H1 (cell line): ENCODE results near the gene WIPF1. TPM values are rescaled to one million over a fixed set of nuclear protein-coding genes. Genes with fewer than 3 reads are reported as not detected.

Experiments
- CTCF ChIA-PET: fragments of 300-600 bp; sonication (Branson Sonifier 250); formaldehyde crosslinking; loops from one replicate; lab custom pipeline; 2021; ENCODE audit not compliant: partially characterized antibody; lab: Charles Lee
- POLR2A ChIA-PET: fragments of 300-600 bp; sonication (Branson Sonifier 250); formaldehyde crosslinking; loops from one replicate; lab custom pipeline; 2021; ENCODE audit warnings: inconsistent platforms; ENCODE audit not compliant: partially characterized antibody; lab: Charles Lee
- DNase-seq, 2 experiments: peaks; one replicate each; pipeline versions ENCODE4 v3.0.0 to v3.0.0-alpha.2; 2010 to 2022; ENCODE audit warnings: low spot score in 2 of 2, low read depth in 1 of 2, mixed read lengths in 1 of 2
- FAIRE-seq: peaks from 2 replicates; lab custom pipeline; 2011; peaks lifted over from hg19 to GRCh38; lab: Jason Lieb, UNC
- H2AFZ ChIP-seq: 2 replicates; pipeline ENCODE4 v1.8.1; 2012; ENCODE audit warnings: low read length, inconsistent platforms
- H2AK5ac ChIP-seq: 2 replicates; pipeline ENCODE4 v1.6.1; 2013; ENCODE audit warnings: low read depth, low read length
- H2BK120ac ChIP-seq: replicated peaks from 2 replicates; pipeline ENCODE3; 2013; ENCODE audit warnings: low read depth, low read length, inconsistent platforms
- H2BK12ac ChIP-seq: 2 replicates; pipeline ENCODE4 v1.6.1; 2013; ENCODE audit warnings: low read depth, low read length
- H2BK15ac ChIP-seq: 2 replicates; pipeline ENCODE4 v1.6.1; 2013; ENCODE audit warnings: low read length
- H2BK20ac ChIP-seq: 2 replicates; pipeline ENCODE4 v1.6.1; 2013; ENCODE audit warnings: low read length
- H2BK5ac ChIP-seq: 2 replicates; pipeline ENCODE4 v1.6.1; 2013; ENCODE audit warnings: low read depth, low read length
- H3K14ac ChIP-seq: 2 replicates; pipeline ENCODE4 v1.6.1; 2013; ENCODE audit warnings: inconsistent platforms; ENCODE audit not compliant: insufficient read length
- H3K18ac ChIP-seq: 2 replicates; pipeline ENCODE4 v1.6.1; 2013; ENCODE audit warnings: low read length; ENCODE audit errors: extremely low read depth
- H3K23ac ChIP-seq: 2 replicates; pipeline ENCODE4 v1.6.1; 2013; ENCODE audit warnings: inconsistent platforms; ENCODE audit not compliant: insufficient read length
- H3K23me2 ChIP-seq: 2 replicates; pipeline ENCODE4 v1.6.1; 2013; ENCODE audit warnings: low read depth, low read length
- H3K27ac ChIP-seq: 2 replicates; pipeline ENCODE4 v1.6.1; 2011; ENCODE audit warnings: low read depth, low read length, inconsistent platforms
- H3K27me3 ChIP-seq, 4 experiments: replicated peaks in 1 of 4; 1 replicate in 1 of 4; 2 replicates in 3 of 4; pipeline versions ENCODE4 v1.6.1 to v1.8.1; 2011 to 2013; ENCODE audit warnings: low read length in 3 of 4, mild to moderate bottlenecking in 3 of 4, inconsistent platforms in 2 of 4, mixed read lengths in 2 of 4, moderate library complexity in 1 of 4; ENCODE audit not compliant: control insufficient read depth in 3 of 4, insufficient read depth in 3 of 4; ENCODE audit errors: extremely low read depth in 1 of 4
- H3K36me3 ChIP-seq, 4 experiments: 2 replicates each; pipeline versions ENCODE4 v1.6.1 to v1.8.1; 2011 to 2013; ENCODE audit warnings: mild to moderate bottlenecking in 4 of 4, low read length in 3 of 4, moderate library complexity in 2 of 4, control low read depth in 1 of 4, inconsistent platforms in 1 of 4; ENCODE audit not compliant: insufficient read depth in 4 of 4, control insufficient read depth in 2 of 4
- H3K4ac ChIP-seq: replicated peaks from 2 replicates; pipeline ENCODE3; 2013; ENCODE audit warnings: low read length, low read depth, mixed read lengths, inconsistent platforms; ENCODE audit not compliant: insufficient read length
- H3K4me1 ChIP-seq, 4 experiments: replicated peaks in 1 of 4; 1 replicate in 1 of 4; 2 replicates in 3 of 4; pipeline versions ENCODE4 v1.6.1 to v1.8.1; 2011 to 2013; ENCODE audit warnings: low read length in 3 of 4, inconsistent platforms in 2 of 4, mixed read lengths in 1 of 4; ENCODE audit not compliant: insufficient read depth in 4 of 4, control insufficient read depth in 3 of 4
- H3K4me2 ChIP-seq, 2 experiments: 2 replicates each; pipeline versions ENCODE4 v1.6.1 to v1.8.1; 2011 to 2013; ENCODE audit warnings: low read depth in 2 of 2, low read length in 2 of 2, control low read depth in 1 of 2, inconsistent platforms in 1 of 2, mild to moderate bottlenecking in 1 of 2; ENCODE audit not compliant: insufficient read depth in 1 of 2
- H3K4me3 ChIP-seq, 4 experiments: fragments of 200-600, 300-600 bp in 1 of 4; sonication (generic), shearing (Covaris generic), sonication (Bioruptor Twin) in 1 of 4; 2 replicates each; pipeline versions ENCODE4 v1.5.1 to v1.8.1; 2011 to 2016; ENCODE audit warnings: low read length in 4 of 4, low read depth in 3 of 4, control low read depth in 2 of 4, inconsistent platforms in 2 of 4, mild to moderate bottlenecking in 2 of 4, mixed read lengths in 1 of 4, moderate library complexity in 1 of 4; ENCODE audit not compliant: insufficient read depth in 2 of 4; ENCODE audit errors: extremely low read depth in 1 of 4
- H3K56ac ChIP-seq: replicated peaks from 2 replicates; pipeline ENCODE3; 2013; ENCODE audit warnings: low read depth, mild to moderate bottlenecking, mixed read lengths, low read length, inconsistent platforms; ENCODE audit not compliant: insufficient read length
- H3K79me1 ChIP-seq: 2 replicates; pipeline ENCODE4 v1.6.1; 2013; ENCODE audit warnings: low read depth, low read length, control low read depth
- H3K79me2 ChIP-seq, 2 experiments: 2 replicates each; pipeline versions ENCODE4 v1.6.1 to v1.8.1; 2012 to 2013; ENCODE audit warnings: low read length in 2 of 2, mild to moderate bottlenecking in 2 of 2, inconsistent platforms in 1 of 2; ENCODE audit not compliant: insufficient read depth in 2 of 2, control insufficient read depth in 1 of 2
- H3K9ac ChIP-seq, 4 experiments: replicated peaks in 1 of 4; 1 replicate in 1 of 4; 2 replicates in 3 of 4; pipeline versions ENCODE4 v1.6.1 to v1.8.1; 2011 to 2013; ENCODE audit warnings: low read depth in 3 of 4, low read length in 3 of 4, control low read depth in 2 of 4, mild to moderate bottlenecking in 2 of 4, moderate library complexity in 2 of 4, inconsistent platforms in 1 of 4; ENCODE audit errors: extremely low read depth in 1 of 4
- H3K9me3 ChIP-seq, 2 experiments: 2 replicates each; pipeline versions ENCODE4 v1.6.1 to v1.8.1; 2012 to 2013; ENCODE audit warnings: mild to moderate bottlenecking in 2 of 2, moderate library complexity in 2 of 2, control low read depth in 1 of 2, inconsistent platforms in 1 of 2, low read depth in 1 of 2, low read length in 1 of 2, mixed read lengths in 1 of 2; ENCODE audit not compliant: insufficient read depth in 2 of 2
- H4K20me1 ChIP-seq, 2 experiments: replicated peaks in 1 of 2; 2 replicates each; pipeline versions ENCODE3 to v1.8.1; 2011 to 2013; ENCODE audit warnings: inconsistent platforms in 2 of 2, low read length in 2 of 2, mild to moderate bottlenecking in 1 of 2; ENCODE audit not compliant: insufficient read depth in 2 of 2, control insufficient read depth in 1 of 2
- H4K5ac ChIP-seq: 2 replicates; pipeline ENCODE4 v1.6.1; 2013; ENCODE audit warnings: low read length, low read depth, mixed read lengths, inconsistent platforms; ENCODE audit not compliant: insufficient read length
- H4K8ac ChIP-seq: 2 replicates; pipeline ENCODE4 v1.8.0; 2013; ENCODE audit warnings: mild to moderate bottlenecking, moderate library complexity, low read length, inconsistent platforms; ENCODE audit not compliant: insufficient read depth; ENCODE audit errors: extremely low read depth
- H4K91ac ChIP-seq: replicated peaks from 2 replicates; pipeline ENCODE3; 2013; ENCODE audit warnings: low read length, mixed read lengths, inconsistent platforms; ENCODE audit not compliant: insufficient read length
- CBX8 ChIP-seq: fragments of 300-800, 300-1000 bp; sonication (generic); IDR thresholded peaks from 2 replicates; pipeline ENCODE4 v1.7.1; 2016; ENCODE audit warnings: low read depth, low read length, borderline replicate concordance
- CHD2 ChIP-seq: IDR thresholded peaks from 2 replicates; pipeline ENCODE4 v1.6.1; 2012; ENCODE audit warnings: low read length, improper control_type of control experiment
- HDAC2 ChIP-seq, 2 experiments: fragments of 300-600 bp in 1 of 2; sonication (generic) in 1 of 2; IDR thresholded peaks; 2 replicates each; pipeline ENCODE4 v1.6.1; 2011 to 2012; ENCODE audit warnings: low read depth in 2 of 2, low read length in 2 of 2, mild to moderate bottlenecking in 2 of 2, moderate library complexity in 2 of 2, borderline replicate concordance in 1 of 2, inconsistent platforms in 1 of 2
- HDAC6 ChIP-seq: IDR thresholded peaks from one replicate; pipeline ENCODE4 v1.7.1; 2012; ENCODE audit warnings: low read depth, mild to moderate bottlenecking, inconsistent platforms, low read length, moderate library complexity
- JUN ChIP-seq: IDR thresholded peaks from 2 replicates; pipeline ENCODE4 v1.6.1; 2011; ENCODE audit warnings: low read depth, mild to moderate bottlenecking, improper control_type of control experiment, low read length
- KDM4A ChIP-seq: IDR thresholded peaks from one replicate; pipeline ENCODE4 v1.7.1; 2012; ENCODE audit warnings: low read depth, mild to moderate bottlenecking, moderate library complexity, low read length, inconsistent platforms; ENCODE audit not compliant: severe bottlenecking
- PHF8 ChIP-seq: fragments of 200-600 bp; sonication (generic); conservative IDR thresholded peaks from 2 replicates; pipeline ENCODE4 v1.7.1; 2012; ENCODE audit warnings: low read depth, mild to moderate bottlenecking, inconsistent platforms, low read length, moderate library complexity
- SIN3A ChIP-seq, 2 experiments: IDR thresholded peaks in 1 of 2; conservative IDR thresholded peaks in 1 of 2; 2 replicates each; pipeline ENCODE4 v1.6.1; 2011 to 2012; ENCODE audit warnings: low read length in 2 of 2, improper control_type of control experiment in 1 of 2, low read depth in 1 of 2, mild to moderate bottlenecking in 1 of 2
- TEAD4 ChIP-seq: IDR thresholded peaks from 2 replicates; pipeline ENCODE4 v1.6.1; 2012; ENCODE audit warnings: low read depth, low read length, inconsistent platforms, mixed read lengths
- ZNF274 ChIP-seq: IDR thresholded peaks from 2 replicates; pipeline ENCODE4 v1.7.0; 2012; ENCODE audit warnings: low read length, borderline replicate concordance; ENCODE audit errors: extremely low read depth
- WGBS, 2 experiments: shearing (Covaris generic) in 1 of 2; methylation state at CpG; one replicate each; pipeline versions ENCODE4 v1.1.6 to v1.1.7; 2013 to 2015; ENCODE audit warnings: low lambda C conversion rate in 2 of 2, mixed read lengths in 2 of 2, inconsistent platforms in 1 of 2, low coverage in 1 of 2, missing lambda C conversion rate in 1 of 2; ENCODE audit not compliant: insufficient replicate concordance in 2 of 2, insufficient coverage in 1 of 2, insufficient read length in 1 of 2; ENCODE audit errors: extremely low coverage in 1 of 2, missing lambda C conversion rate in 1 of 2; 5-methylcytosine and 5-hydroxymethylcytosine counted together
- polyA plus RNA-seq, 7 experiments: library from polyadenylated mRNA; depleted of rRNA in 3 of 7; stranded (reverse) in 5 of 7; unstranded in 2 of 7; fragments of >200 nt in 5 of 7; fragments of 200-250 nt in 2 of 7; gene quantifications; 1 replicate in 5 of 7; 2 replicates in 1 of 7; 4 replicates in 1 of 7; pipeline versions ENCODE4 v1.2.1 to v1.2.3, GENCODE V29; 2011 to 2013; ENCODE audit warnings: missing spikeins in 2 of 7, mixed read lengths in 2 of 7
- total RNA-seq: library from RNA; stranded (reverse); fragmentation: NEBNext Ultra II Directional; extraction: Animal tissue kit (Norgen Biotek cat#: 25700); gene quantifications from 2 replicates; pipeline ENCODE4 v1.2.1, GENCODE V29; 2021
- TF ChIP-seq, protein P1 (sequence below): IDR thresholded peaks from 2 replicates; pipeline ENCODE4 v1.6.1; 2012; ENCODE audit warnings: low read length, inconsistent platforms

The WIPF1 gene
- total and polyA plus RNA-seq, 2 of the 8 experiments (the other 6 are each of a cell fraction or from before 2014, with no cell fraction given): 4.7 to 5.2 TPM

DNA sequence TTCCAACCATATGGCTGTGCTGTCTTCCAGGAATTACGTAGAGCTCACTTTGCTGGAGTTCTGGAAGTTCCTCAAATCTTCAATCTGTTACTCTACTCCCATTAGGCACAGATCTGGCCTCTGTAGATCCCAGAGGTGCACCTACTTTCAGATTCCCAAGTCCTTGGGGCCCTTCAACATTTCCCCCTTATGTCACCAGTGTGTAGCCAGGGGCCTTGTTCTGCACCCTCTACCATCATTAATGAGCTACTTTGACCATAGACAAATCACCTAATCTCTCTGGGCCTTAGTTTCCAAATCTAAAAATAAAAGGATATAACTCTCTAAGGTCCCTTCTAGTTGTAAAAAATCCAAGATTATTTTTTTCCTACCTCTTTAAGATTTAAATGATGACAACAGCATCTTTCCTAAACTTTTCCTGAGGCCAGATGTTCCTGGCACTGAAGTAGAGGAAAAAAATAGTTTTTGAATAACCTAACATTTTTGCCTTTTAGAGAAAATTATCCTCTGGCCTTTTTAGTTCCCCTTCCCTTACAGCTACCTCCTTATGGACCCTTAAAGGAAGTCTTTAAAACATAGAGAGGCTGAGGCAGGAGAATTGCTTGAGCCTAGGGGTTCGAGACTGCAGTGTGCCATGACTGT lies 31.0 kb upstream of the WIPF1 start:
- H4K20me1 ChIP-seq: no peaks in the 10 kb centered on the region
- H2AFZ ChIP-seq: no peak overlapping the region
- H3K14ac ChIP-seq: no peak overlapping the region
- H3K36me3 ChIP-seq: no peaks in the 10 kb centered on the region
- H3K79me2 ChIP-seq: no peaks in the 10 kb centered on the region
- no peak overlapping the region for H3K56ac ChIP-seq
- H3K23ac ChIP-seq: no peak overlapping the region
- WGBS, 2 experiments: 84% methylated on average over 2 of the region's 2 CpGs; no CpG with 5 or more reads in 1 of the 2 experiments
- peak overlapping the region in 1 of 4 experiments; percentile 21; a peak in 1 of 7 replicates for H3K9ac ChIP-seq
- H3K9me3 ChIP-seq: no peaks in the 10 kb centered on the region
- H2BK15ac ChIP-seq: no peak overlapping the region
- no peak overlapping the region for H2AK5ac ChIP-seq
- H3K18ac ChIP-seq: no peak overlapping the region
- no peak overlapping the region for H4K91ac ChIP-seq
- ChIA-PET POLR2A (no interaction called here), CTCF (interaction anchor here (0.8 kb wide), 1 partner anchor 18 kb away, joined by 3 read pairs; no protein-coding TSS in a partner anchor)
- H3K4me2 ChIP-seq: no peak overlapping the region
- no peak overlapping the region for H4K8ac ChIP-seq
- no peak overlapping the region for H2BK20ac ChIP-seq
- H4K5ac ChIP-seq: no peak overlapping the region
- H2BK5ac ChIP-seq: no peak overlapping the region
- FAIRE-seq (no peak), DNase-seq (no peak)
- no peaks in the 10 kb centered on the region for H3K79me1 ChIP-seq
- no peaks in the 10 kb centered on the region for H3K23me2 ChIP-seq
- no peaks in the 10 kb centered on the region for H3K4me1 ChIP-seq
- no peak overlapping the region for H3K27ac ChIP-seq
- H2BK120ac ChIP-seq: no peak overlapping the region
- no peak overlapping the region for H2BK12ac ChIP-seq
- H3K27me3 ChIP-seq: no peaks in the 10 kb centered on the region
- no peak overlapping the region for H3K4ac ChIP-seq
- H3K4me3 ChIP-seq: no peak overlapping the region
- TF ChIP-seq PHF8 (no peak), HDAC2 (IDR thresholded peaks at IDR 0.05; ENCODE audit: borderline replicate concordance in 1 of 2, low read depth in 2 of 2, low read length in 2 of 2) (no peak), JUN (no peak), TEAD4 (no peak), ZNF274 (no peak), CBX8 (no peak), CHD2 (no peak), SIN3A (conservative IDR thresholded peaks at IDR 0.05 in 1 of 2, IDR thresholded peaks at IDR 0.05 in 1 of 2; ENCODE audit: low read depth in 1 of 2, low read length in 2 of 2) (no peak), HDAC6 (no peak), KDM4A (no peak)
- TF ChIP-seq, protein P1, sequence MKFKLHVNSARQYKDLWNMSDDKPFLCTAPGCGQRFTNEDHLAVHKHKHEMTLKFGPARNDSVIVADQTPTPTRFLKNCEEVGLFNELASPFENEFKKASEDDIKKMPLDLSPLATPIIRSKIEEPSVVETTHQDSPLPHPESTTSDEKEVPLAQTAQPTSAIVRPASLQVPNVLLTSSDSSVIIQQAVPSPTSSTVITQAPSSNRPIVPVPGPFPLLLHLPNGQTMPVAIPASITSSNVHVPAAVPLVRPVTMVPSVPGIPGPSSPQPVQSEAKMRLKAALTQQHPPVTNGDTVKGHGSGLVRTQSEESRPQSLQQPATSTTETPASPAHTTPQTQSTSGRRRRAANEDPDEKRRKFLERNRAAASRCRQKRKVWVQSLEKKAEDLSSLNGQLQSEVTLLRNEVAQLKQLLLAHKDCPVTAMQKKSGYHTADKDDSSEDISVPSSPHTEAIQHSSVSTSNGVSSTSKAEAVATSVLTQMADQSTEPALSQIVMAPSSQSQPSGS: no peak
